HepG2 (cell line): Measurements from ENCODE around the gene APBB2. TPM values are rescaled to one million over a fixed set of nuclear protein-coding genes. Genes with fewer than 3 reads are reported as not detected.

Source experiments
- ATAC-seq: fragments of 200-7000 bp; cut with Tn5 transposase; 3 replicates; pipeline ENCODE4 v1.9.1; 2020; ENCODE audit warnings: mild to moderate bottlenecking, moderate library complexity
- BruUV-seq: library from RNA; stranded (reverse); fragments of 400-500 nt; replicated peaks from 2 replicates; lab custom pipeline; 2021; lab: Mats Ljungman, UMichigan
- CTCF ChIA-PET: fragments of 300-600 bp; formaldehyde crosslinking; extraction: SDS; loops from one replicate; lab custom pipeline; 2021; ENCODE audit warnings: low total read pairs, inconsistent platforms, low intra/inter-chr PET ratio; lab: Yijun Ruan, JAX
- POLR2A ChIA-PET: fragments of 350-600 bp; sonication (Branson Sonifier 250); formaldehyde crosslinking; loops from one replicate; lab custom pipeline; 2020; ENCODE audit warnings: antibody characterized with exemption, inconsistent platforms; lab: Yijun Ruan, JAX
- DNase-seq: peaks from one replicate; pipeline ENCODE4 v3.0.0-alpha.2; 2015; ENCODE audit warnings: low spot score
- FAIRE-seq: peaks from 3 replicates; lab custom pipeline; 2011; peaks lifted over from hg19 to GRCh38; lab: Jason Lieb, UNC
- H2AFZ ChIP-seq: one replicate; pipeline ENCODE4 v1.6.1; 2011; ENCODE audit warnings: low read length, inconsistent platforms
- H3K27ac ChIP-seq: fragments of 300-600 bp; 3 replicates; pipeline ENCODE4 v1.8.0; 2011; ENCODE audit warnings: mixed run types, mild to moderate bottlenecking, mixed read lengths, low read length, inconsistent platforms; ENCODE audit not compliant: insufficient read depth; ENCODE audit errors: extremely low read length
- H3K27me3 ChIP-seq, 2 experiments: fragments of 200-600 bp in 1 of 2; 2 replicates in 1 of 2; 3 replicates in 1 of 2; pipeline versions ENCODE4 v1.6.0 to v1.8.0; 2011; ENCODE audit warnings: low read length in 2 of 2, mild to moderate bottlenecking in 2 of 2, moderate library complexity in 2 of 2, inconsistent platforms in 1 of 2; ENCODE audit not compliant: insufficient read depth in 2 of 2, control insufficient read depth in 1 of 2
- H3K36me3 ChIP-seq, 2 experiments: fragments of 200-600 bp in 1 of 2; replicated peaks in 1 of 2; 2 replicates in 1 of 2; 3 replicates in 1 of 2; pipeline versions ENCODE4 v1.5.1 to v1.8.0; 2011; ENCODE audit warnings: low read length in 2 of 2, inconsistent platforms in 1 of 2; ENCODE audit not compliant: insufficient read depth in 2 of 2, control insufficient read depth in 1 of 2
- H3K4me1 ChIP-seq: 2 replicates; pipeline ENCODE4 v1.5.1; 2012; ENCODE audit warnings: low read length, inconsistent platforms; ENCODE audit not compliant: insufficient read depth
- H3K4me2 ChIP-seq: 2 replicates; pipeline ENCODE4 v1.6.0; 2011; ENCODE audit warnings: low read depth, low read length, inconsistent platforms
- H3K4me3 ChIP-seq, 3 experiments: fragments of 200-600 bp in 1 of 3; sonication (generic), shearing (Covaris generic) in 1 of 3; replicated peaks in 1 of 3; 2 replicates each; pipeline ENCODE4 v1.5.1; 2011 to 2016; ENCODE audit warnings: low read length in 3 of 3, inconsistent platforms in 2 of 3, low read depth in 2 of 3, mild to moderate bottlenecking in 2 of 3, control low read depth in 1 of 3, mixed read lengths in 1 of 3; ENCODE audit not compliant: insufficient read depth in 1 of 3
- H3K79me2 ChIP-seq: one replicate; pipeline ENCODE4 v1.6.1; 2011; ENCODE audit warnings: low read length, inconsistent platforms; ENCODE audit not compliant: insufficient read depth
- H3K9ac ChIP-seq: 2 replicates; pipeline ENCODE4 v1.6.0; 2011; ENCODE audit warnings: mild to moderate bottlenecking, low read depth, low read length, inconsistent platforms; ENCODE audit not compliant: insufficient read depth
- H3K9me3 ChIP-seq: 2 replicates; pipeline ENCODE4 v1.5.1; 2012; ENCODE audit warnings: mild to moderate bottlenecking, low read length
- H4K20me1 ChIP-seq: 2 replicates; pipeline ENCODE4 v1.6.0; 2011; ENCODE audit warnings: inconsistent platforms, mild to moderate bottlenecking, low read length, moderate library complexity; ENCODE audit not compliant: insufficient read depth
- DNMT3B ChIP-seq: conservative IDR thresholded peaks from 2 replicates; pipeline ENCODE4 v1.6.1; 2016; ENCODE audit warnings: missing biosample characterization, control low read depth
- EZH2 ChIP-seq: conservative IDR thresholded peaks from 2 replicates; pipeline ENCODE4 v1.6.1; 2012; ENCODE audit warnings: mild to moderate bottlenecking, low read depth, low read length, moderate library complexity
- HCFC1 ChIP-seq: fragments of 150-350 bp; IDR thresholded peaks from 2 replicates; pipeline ENCODE4 v1.6.1; 2014; ENCODE audit warnings: low read depth, low read length
- HNRNPH1 ChIP-seq: fragments of 200-400 bp; formaldehyde crosslinking; optimal IDR thresholded peaks from 2 replicates; pipeline ENCODE3; 2017; ENCODE audit warnings: mild to moderate bottlenecking, low read depth, low read length
- MEF2D ChIP-seq: sonication (generic); formaldehyde crosslinking; IDR thresholded peaks from 2 replicates; pipeline ENCODE4 v1.5.1; 2020; ENCODE audit warnings: mild to moderate bottlenecking, missing genetic modification reagents
- SKI ChIP-seq: fragments of 450-650 bp; IDR thresholded peaks from one replicate; pipeline ENCODE4 v1.6.1; 2018; ENCODE audit warnings: mild to moderate bottlenecking; ENCODE audit not compliant: partially characterized antibody
- SYNCRIP ChIP-seq: fragments of 200-400 bp; formaldehyde crosslinking; IDR thresholded peaks from 2 replicates; pipeline ENCODE4 v1.6.1; 2018; ENCODE audit warnings: mild to moderate bottlenecking, low read depth, low read length; ENCODE audit not compliant: insufficient read depth
- ZFP41 ChIP-seq: sonication (generic); formaldehyde crosslinking; IDR thresholded peaks from 2 replicates; pipeline ENCODE4 v1.4.0; 2020; ENCODE audit warnings: mild to moderate bottlenecking, missing genetic modification reagents, borderline replicate concordance
- ZNF556 ChIP-seq: sonication (generic); formaldehyde crosslinking; IDR thresholded peaks from 2 replicates; pipeline ENCODE4 v1.4.0; 2020; ENCODE audit warnings: mild to moderate bottlenecking, missing genetic modification reagents, borderline replicate concordance
- WGBS: methylation state at CpG from one replicate; pipeline ENCODE4 v1.1.6; 2017; ENCODE audit warnings: low lambda C conversion rate; 5-methylcytosine and 5-hydroxymethylcytosine counted together
- in situ Hi-C: cut with HindIII; loops from 2 replicates; pipeline ENCODE4 v1.10.0; 2017; ENCODE audit warnings: low pct_unique_long_range_greater_than_20kb; ENCODE audit not compliant: extremely low pct_ligation_motif_present
- intact Hi-C: fragments of 100-400 bp; cut with micrococcal nuclease; formaldehyde crosslinking; loops from one replicate; pipeline ENCODE4 v1.10.0; 2022; ENCODE audit not compliant: unreplicated experiment
- polyA plus RNA-seq, 8 experiments: library from polyadenylated mRNA; depleted of rRNA in 3 of 8; stranded (reverse) in 7 of 8; unstranded in 1 of 8; fragments of >200 nt; fragmentation: Illumina TruSeq in 4 of 8; extraction: Trizol in 4 of 8; gene quantifications; 2 replicates each; pipeline versions ENCODE4 v1.2.1 to v1.2.3, GENCODE V29; 2011 to 2016; ENCODE audit warnings: low read depth in 4 of 8, missing spikeins in 1 of 8, mixed read lengths in 1 of 8; ENCODE audit not compliant: insufficient read depth in 1 of 8
- total RNA-seq, 5 experiments: library from RNA; depleted of rRNA; stranded (reverse); fragments of >200 nt; fragmentation: Illumina TruSeq; extraction: Trizol; gene quantifications; 2 replicates each; pipeline ENCODE4 v1.2.3, GENCODE V29; 2016; ENCODE audit warnings: low read depth in 1 of 5
- TF ChIP-seq, protein P1 (sequence below): sonication (generic); formaldehyde crosslinking; conservative IDR thresholded peaks from 2 replicates; pipeline ENCODE4 v1.4.0; 2020; ENCODE audit warnings: missing genetic modification reagents
- TF ChIP-seq, protein P2 (sequence below), 2 experiments: IDR thresholded peaks; 2 replicates each; pipeline ENCODE4 v1.6.1; 2011 to 2012; ENCODE audit warnings: low read length in 2 of 2, borderline replicate concordance in 1 of 2, low read depth in 1 of 2, mild to moderate bottlenecking in 1 of 2, moderate library complexity in 1 of 2
- TF ChIP-seq, protein P3 (sequence below): sonication (generic); formaldehyde crosslinking; IDR thresholded peaks from 2 replicates; pipeline ENCODE4 v1.8.1; 2023; ENCODE audit warnings: mild to moderate bottlenecking, missing genetic modification reagents
- TF ChIP-seq, protein P4 (sequence below): sonication (generic); formaldehyde crosslinking; IDR thresholded peaks from 2 replicates; pipeline ENCODE4 v1.8.0; 2022; ENCODE audit warnings: mild to moderate bottlenecking, missing genetic modification reagents

APBB2 gene
- total and polyA plus RNA-seq, 2 of the 13 experiments (the other 11 are each of a cell fraction or from before 2014, with no cell fraction given), result 11.7 to 17.0 TPM

DNA sequence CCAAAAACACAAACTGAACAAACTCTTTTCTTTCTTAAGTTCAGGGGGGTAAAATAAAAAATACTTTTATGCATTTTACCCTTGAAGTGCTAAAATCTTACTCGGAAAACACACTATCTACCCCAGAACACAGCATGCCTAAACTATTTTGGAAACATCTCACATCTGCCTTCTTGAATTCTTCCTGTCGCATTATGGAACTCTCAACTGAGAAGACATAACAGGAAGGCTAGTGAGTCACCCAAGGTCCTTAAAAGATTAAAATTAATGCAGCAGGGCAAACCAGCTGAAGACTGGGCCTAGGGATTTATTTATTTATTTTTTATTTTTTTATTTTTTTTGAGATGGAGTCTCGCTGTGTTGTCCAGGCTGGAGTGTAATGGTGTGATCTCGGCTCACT is 208.2 kb downstream of the APBB2 start:
- no peak for DNase-seq
- CTCF ChIA-PET, result no interaction called here
- no peak overlapping the region for H3K9ac ChIP-seq
- no peak overlapping the region for H2AFZ ChIP-seq
- intact Hi-C loops (no loop called here), in situ Hi-C loops (no loop called here)
- no peak overlapping the region for H3K4me3 ChIP-seq
- no peaks in the 10 kb centered on the region for H4K20me1 ChIP-seq
- POLR2A ChIA-PET, result no interaction called here
- no peaks in the 10 kb centered on the region for H3K27me3 ChIP-seq
- H3K4me2 ChIP-seq, result no peak overlapping the region
- peaks cover 0 to 1% of the 10 kb centered on the region in 2 experiments; a peak in 2 of 5 replicates for H3K36me3 ChIP-seq
- no peaks in the 10 kb centered on the region for H3K9me3 ChIP-seq
- TF ChIP-seq SYNCRIP (no peak), ZNF556 (CRISPR knock-in tag) (no peak), MEF2D (CRISPR knock-in tag) (no peak), HNRNPH1 (no peak), SKI (no peak), EZH2 (no peak), ZFP41 (CRISPR knock-in tag) (no peak), DNMT3B (CRISPR knock-in tag) (no peak), HCFC1 (no peak)
- TF ChIP-seq, protein P1, sequence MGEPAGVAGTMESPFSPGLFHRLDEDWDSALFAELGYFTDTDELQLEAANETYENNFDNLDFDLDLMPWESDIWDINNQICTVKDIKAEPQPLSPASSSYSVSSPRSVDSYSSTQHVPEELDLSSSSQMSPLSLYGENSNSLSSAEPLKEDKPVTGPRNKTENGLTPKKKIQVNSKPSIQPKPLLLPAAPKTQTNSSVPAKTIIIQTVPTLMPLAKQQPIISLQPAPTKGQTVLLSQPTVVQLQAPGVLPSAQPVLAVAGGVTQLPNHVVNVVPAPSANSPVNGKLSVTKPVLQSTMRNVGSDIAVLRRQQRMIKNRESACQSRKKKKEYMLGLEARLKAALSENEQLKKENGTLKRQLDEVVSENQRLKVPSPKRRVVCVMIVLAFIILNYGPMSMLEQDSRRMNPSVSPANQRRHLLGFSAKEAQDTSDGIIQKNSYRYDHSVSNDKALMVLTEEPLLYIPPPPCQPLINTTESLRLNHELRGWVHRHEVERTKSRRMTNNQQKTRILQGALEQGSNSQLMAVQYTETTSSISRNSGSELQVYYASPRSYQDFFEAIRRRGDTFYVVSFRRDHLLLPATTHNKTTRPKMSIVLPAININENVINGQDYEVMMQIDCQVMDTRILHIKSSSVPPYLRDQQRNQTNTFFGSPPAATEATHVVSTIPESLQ (CRISPR knock-in tag), result no peak
- TF ChIP-seq, protein P2, sequence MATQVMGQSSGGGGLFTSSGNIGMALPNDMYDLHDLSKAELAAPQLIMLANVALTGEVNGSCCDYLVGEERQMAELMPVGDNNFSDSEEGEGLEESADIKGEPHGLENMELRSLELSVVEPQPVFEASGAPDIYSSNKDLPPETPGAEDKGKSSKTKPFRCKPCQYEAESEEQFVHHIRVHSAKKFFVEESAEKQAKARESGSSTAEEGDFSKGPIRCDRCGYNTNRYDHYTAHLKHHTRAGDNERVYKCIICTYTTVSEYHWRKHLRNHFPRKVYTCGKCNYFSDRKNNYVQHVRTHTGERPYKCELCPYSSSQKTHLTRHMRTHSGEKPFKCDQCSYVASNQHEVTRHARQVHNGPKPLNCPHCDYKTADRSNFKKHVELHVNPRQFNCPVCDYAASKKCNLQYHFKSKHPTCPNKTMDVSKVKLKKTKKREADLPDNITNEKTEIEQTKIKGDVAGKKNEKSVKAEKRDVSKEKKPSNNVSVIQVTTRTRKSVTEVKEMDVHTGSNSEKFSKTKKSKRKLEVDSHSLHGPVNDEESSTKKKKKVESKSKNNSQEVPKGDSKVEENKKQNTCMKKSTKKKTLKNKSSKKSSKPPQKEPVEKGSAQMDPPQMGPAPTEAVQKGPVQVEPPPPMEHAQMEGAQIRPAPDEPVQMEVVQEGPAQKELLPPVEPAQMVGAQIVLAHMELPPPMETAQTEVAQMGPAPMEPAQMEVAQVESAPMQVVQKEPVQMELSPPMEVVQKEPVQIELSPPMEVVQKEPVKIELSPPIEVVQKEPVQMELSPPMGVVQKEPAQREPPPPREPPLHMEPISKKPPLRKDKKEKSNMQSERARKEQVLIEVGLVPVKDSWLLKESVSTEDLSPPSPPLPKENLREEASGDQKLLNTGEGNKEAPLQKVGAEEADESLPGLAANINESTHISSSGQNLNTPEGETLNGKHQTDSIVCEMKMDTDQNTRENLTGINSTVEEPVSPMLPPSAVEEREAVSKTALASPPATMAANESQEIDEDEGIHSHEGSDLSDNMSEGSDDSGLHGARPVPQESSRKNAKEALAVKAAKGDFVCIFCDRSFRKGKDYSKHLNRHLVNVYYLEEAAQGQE (IDR thresholded peaks at IDR 0.05; ENCODE audit: borderline replicate concordance in 1 of 2, low read depth in 1 of 2, low read length in 2 of 2), result no peak
- TF ChIP-seq, protein P3, sequence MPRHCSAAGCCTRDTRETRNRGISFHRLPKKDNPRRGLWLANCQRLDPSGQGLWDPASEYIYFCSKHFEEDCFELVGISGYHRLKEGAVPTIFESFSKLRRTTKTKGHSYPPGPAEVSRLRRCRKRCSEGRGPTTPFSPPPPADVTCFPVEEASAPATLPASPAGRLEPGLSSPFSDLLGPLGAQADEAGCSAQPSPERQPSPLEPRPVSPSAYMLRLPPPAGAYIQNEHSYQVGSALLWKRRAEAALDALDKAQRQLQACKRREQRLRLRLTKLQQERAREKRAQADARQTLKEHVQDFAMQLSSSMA, result no peak
- TF ChIP-seq, protein P4, sequence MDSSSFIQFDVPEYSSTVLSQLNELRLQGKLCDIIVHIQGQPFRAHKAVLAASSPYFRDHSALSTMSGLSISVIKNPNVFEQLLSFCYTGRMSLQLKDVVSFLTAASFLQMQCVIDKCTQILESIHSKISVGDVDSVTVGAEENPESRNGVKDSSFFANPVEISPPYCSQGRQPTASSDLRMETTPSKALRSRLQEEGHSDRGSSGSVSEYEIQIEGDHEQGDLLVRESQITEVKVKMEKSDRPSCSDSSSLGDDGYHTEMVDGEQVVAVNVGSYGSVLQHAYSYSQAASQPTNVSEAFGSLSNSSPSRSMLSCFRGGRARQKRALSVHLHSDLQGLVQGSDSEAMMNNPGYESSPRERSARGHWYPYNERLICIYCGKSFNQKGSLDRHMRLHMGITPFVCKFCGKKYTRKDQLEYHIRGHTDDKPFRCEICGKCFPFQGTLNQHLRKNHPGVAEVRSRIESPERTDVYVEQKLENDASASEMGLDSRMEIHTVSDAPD (CRISPR knock-in tag), result no peak
- BruUV-seq, result no TSS peak
- H3K4me1 ChIP-seq, result peaks cover 7% of the 10 kb centered on the region
- H3K27ac ChIP-seq, result no peak overlapping the region
- no peak for FAIRE-seq
- no peaks in the 10 kb centered on the region for H3K79me2 ChIP-seq
- ATAC-seq, result no peak
- 95% methylated on average over 4 of the region's 4 CpGs for WGBS
